Stimulated activated CD4-positive, alpha-beta T cell treated with anti-CD3 and anti-CD28 coated beads, Interleukin-4, amount 100 ng/mL, for 1 hour (primary cell): ENCODE results near the gene HDAC3.
"Not testable (repeated sequence)": the region's sequence is repeated elsewhere in the genome, so short reads cannot be mapped to it uniquely, and the experiment has no call there.

Source experiments
- DNase-seq: peaks from one replicate; pipeline ENCODE4 v3.0.0-alpha.2; 2020

The HDAC3 gene

GRCh38 chr5:141633871-141634561 lies 2.6 kb downstream of the HDAC3 start:
- DNase-seq: no peak

GRCh38 chr5:141632650-141633049 lies 4.0 kb downstream of the HDAC3 start:
- DNase-seq: no peak

- no peak for DNase-seq
These were observed 6.0 kb downstream of the HDAC3 start for GRCh38 chr5:141630570-141631140.

GRCh38 chr5:141628175-141628788 lies 8.4 kb downstream of the HDAC3 start:
- no peak for DNase-seq

- DNase-seq: no peak
These were observed 13.0 kb downstream of the HDAC3 start for GRCh38 chr5:141623611-141624010.

GRCh38 chr5:141623186-141623585 lies 13.5 kb downstream of the HDAC3 start:
- DNase-seq: no peak

GRCh38 chr5:141618804-141619554 lies 17.7 kb downstream of the HDAC3 start, which contains the start of gene DIAPH1:
DIAPH1 (minus strand) TSS chr5:141619000; CDS start chr5:141618914, 86 bp downstream.
- peak; percentile 100 for DNase-seq

GRCh38 chr5:141618030-141618803 lies 18.4 kb downstream of the HDAC3 start:
- DNase-seq: peak; percentile 60

- no peak for DNase-seq
These were observed 19.0 kb downstream of the HDAC3 start for GRCh38 chr5:141617682-141618029.

GRCh38 chr5:141617128-141617527 lies 19.5 kb downstream of the HDAC3 start:
- DNase-seq: no peak

- no peak for DNase-seq
These were observed 20.5 kb downstream of the HDAC3 start for GRCh38 chr5:141615991-141616720.

- no peak for DNase-seq
These were observed 23.3 kb downstream of the HDAC3 start for GRCh38 chr5:141613344-141613743.

GRCh38 chr5:141611289-141611688 lies 25.4 kb downstream of the HDAC3 start:
- DNase-seq: no peak

GRCh38 chr5:141609921-141610320 lies 26.7 kb downstream of the HDAC3 start:
- DNase-seq: not testable (repeated sequence)

GRCh38 chr5:141609044-141609443 lies 27.6 kb downstream of the HDAC3 start:
- no peak for DNase-seq

GRCh38 chr5:141608557-141608956 lies 28.1 kb downstream of the HDAC3 start:
- no peak for DNase-seq

- no peak for DNase-seq
These were observed 28.6 kb downstream of the HDAC3 start for GRCh38 chr5:141608046-141608445.

GRCh38 chr5:141605523-141606277 lies 30.9 kb downstream of the HDAC3 start:
- DNase-seq: peak; percentile 45

GRCh38 chr5:141603923-141604717 lies 32.5 kb downstream of the HDAC3 start:
- DNase-seq: no peak

GRCh38 chr5:141602606-141603005 lies 34.0 kb downstream of the HDAC3 start:
- no peak for DNase-seq
